HCT116 (cell line): ENCODE data around the gene NOL4L. TPM values are rescaled to one million over a fixed set of nuclear protein-coding genes. Genes with fewer than 3 reads are reported as not detected.

Experiments used
- ATAC-seq: fragments of 200-7000 bp; cut with Tn5 transposase; 2 replicates; pipeline ENCODE4 v1.9.1; 2020; ENCODE audit warnings: mild to moderate bottlenecking, moderate library complexity
- BruUV-seq: library from RNA; stranded (reverse); fragments of 400-500 nt; replicated peaks from 2 replicates; lab custom pipeline; 2021; lab: Mats Ljungman, UMichigan
- CTCF ChIA-PET: fragments of 300-600 bp; sonication (Branson Sonifier 250); formaldehyde crosslinking; loops from one replicate; lab custom pipeline; 2021; ENCODE audit warnings: antibody characterized with exemption; lab: Charles Lee
- POLR2A ChIA-PET: fragments of 300-600, 350-600 bp; sonication (Branson Sonifier 250); formaldehyde crosslinking; loops from one replicate; lab custom pipeline; 2021; ENCODE audit warnings: antibody characterized with exemption; lab: Charles Lee
- RAD21 ChIA-PET, 2 experiments: fragments of 300-600 bp; sonication (Branson Sonifier 250); formaldehyde crosslinking; loops; one replicate each; lab custom pipeline; 2023; ENCODE audit warnings: low total read pairs in 2 of 2; ENCODE audit not compliant: uncharacterized antibody in 2 of 2, unreplicated experiment in 2 of 2, low non-redundant PET in 1 of 2; lab: Charles Lee
- DNase-seq: peaks from one replicate; pipeline ENCODE4 v3.0.0-alpha.2; 2010; ENCODE audit warnings: low read depth, low spot score
- H2AFZ ChIP-seq: fragments of 200-600 bp; shearing (Covaris generic), sonication (generic); 2 replicates; pipeline ENCODE4 v1.6.1; 2017; ENCODE audit warnings: low read depth, mixed run types, mixed read lengths, antibody characterized with exemption, low read length; ENCODE audit not compliant: poor library complexity, severe bottlenecking
- H3K27ac ChIP-seq: 2 replicates; pipeline ENCODE4 v1.5.1; 2012; ENCODE audit warnings: low read depth, low read length
- H3K27me3 ChIP-seq: fragments of 200-600 bp; sonication (generic); 2 replicates; pipeline ENCODE4 v1.6.1; 2016; ENCODE audit warnings: mixed run types, low read length, mixed read lengths; ENCODE audit not compliant: insufficient read depth
- H3K36me3 ChIP-seq, 2 experiments: fragments of 200-500 bp in 1 of 2; fragments of 200-600 bp in 1 of 2; sonication (Bioruptor generic) in 1 of 2; sonication (generic) in 1 of 2; 2 replicates each; pipeline versions ENCODE4 v1.5.1 to v1.6.1; 2014 to 2016; ENCODE audit warnings: low read length in 2 of 2, inconsistent platforms in 1 of 2, mixed read lengths in 1 of 2, mixed run types in 1 of 2; ENCODE audit not compliant: insufficient read depth in 2 of 2, control insufficient read depth in 1 of 2
- H3K4me1 ChIP-seq, 2 experiments: fragments of 200-600 bp in 1 of 2; sonication (generic) in 1 of 2; 2 replicates each; pipeline versions ENCODE4 v1.5.1 to v1.6.1; 2012 to 2017; ENCODE audit warnings: low read length in 2 of 2, inconsistent platforms in 1 of 2, mild to moderate bottlenecking in 1 of 2, mixed read lengths in 1 of 2, mixed run types in 1 of 2, moderate library complexity in 1 of 2; ENCODE audit not compliant: insufficient read depth in 2 of 2, control insufficient read depth in 1 of 2
- H3K4me2 ChIP-seq: fragments of 200-600 bp; sonication (generic); 2 replicates; pipeline ENCODE4 v1.6.1; 2017; ENCODE audit warnings: mixed run types, low read length, mixed read lengths
- H3K4me3 ChIP-seq, 2 experiments: fragments of 200-600 bp in 1 of 2; sonication (generic) in 1 of 2; replicated peaks in 1 of 2; 2 replicates each; pipeline ENCODE4 v1.5.1; 2011 to 2016; ENCODE audit warnings: low read length in 2 of 2, control low read depth in 1 of 2, low read depth in 1 of 2, mild to moderate bottlenecking in 1 of 2, mixed read lengths in 1 of 2, mixed run types in 1 of 2
- H3K79me2 ChIP-seq: fragments of 200-600 bp; sonication (generic); 2 replicates; pipeline ENCODE4 v1.6.1; 2017; ENCODE audit warnings: mild to moderate bottlenecking, mixed run types, low read length, moderate library complexity, mixed read lengths; ENCODE audit not compliant: insufficient read depth
- H3K9ac ChIP-seq: fragments of 200-600 bp; sonication (generic); 2 replicates; pipeline ENCODE4 v1.6.1; 2016; ENCODE audit warnings: low read length, mixed read lengths
- H3K9me2 ChIP-seq: fragments of 200-600 bp; sonication (generic), shearing (Covaris generic); 2 replicates; pipeline ENCODE4 v1.6.1; 2017; ENCODE audit warnings: mixed run types, mild to moderate bottlenecking, moderate library complexity; ENCODE audit not compliant: insufficient read depth
- H3K9me3 ChIP-seq, 2 experiments: fragments of 200-500 bp in 1 of 2; fragments of 200-600 bp in 1 of 2; sonication (Bioruptor generic) in 1 of 2; sonication (generic) in 1 of 2; 2 replicates each; pipeline ENCODE4 v1.6.1; 2014 to 2017; ENCODE audit warnings: low read length in 2 of 2, mixed read lengths in 2 of 2, inconsistent platforms in 1 of 2, low read depth in 1 of 2, mild to moderate bottlenecking in 1 of 2, mixed run types in 1 of 2, moderate library complexity in 1 of 2; ENCODE audit not compliant: control insufficient read depth in 1 of 2, insufficient read depth in 1 of 2
- H4K20me1 ChIP-seq: fragments of 200-600 bp; sonication (generic), shearing (Covaris generic); 2 replicates; pipeline ENCODE4 v1.6.1; 2017; ENCODE audit warnings: mixed run types, mild to moderate bottlenecking, moderate library complexity; ENCODE audit not compliant: insufficient read depth
- EZH2 ChIP-seq: fragments of 200-600 bp; sonication (generic); IDR thresholded peaks from 2 replicates; pipeline ENCODE4 v1.6.1; 2017; ENCODE audit warnings: antibody characterized with exemption, mixed run types
- FOSL1 ChIP-seq: IDR thresholded peaks from 2 replicates; pipeline ENCODE4 v1.6.1; 2012; ENCODE audit warnings: low read depth
- RAD21 ChIP-seq: IDR thresholded peaks from 2 replicates; pipeline ENCODE4 v1.6.1; 2012; ENCODE audit warnings: low read depth, mild to moderate bottlenecking
- SP1 ChIP-seq: IDR thresholded peaks from 2 replicates; pipeline ENCODE4 v1.6.1; 2012; ENCODE audit warnings: low read depth
- TCF7L2 ChIP-seq: IDR thresholded peaks from 2 replicates; pipeline ENCODE4 v1.7.0; 2011; ENCODE audit warnings: borderline replicate concordance, inconsistent platforms; ENCODE audit not compliant: insufficient read depth, insufficient read length; ENCODE audit errors: extremely low read depth
- intact Hi-C: fragments of 100-400 bp; cut with micrococcal nuclease; formaldehyde crosslinking; loops from 2 replicates; pipeline ENCODE4 v1.10.0; 2022
- total RNA-seq: library from RNA; stranded (reverse); gene quantifications from one replicate; pipeline ENCODE4 v1.2.1, GENCODE V29; 2021; ENCODE audit not compliant: unreplicated experiment
- TF ChIP-seq, protein P1 (sequence below): IDR thresholded peaks from 2 replicates; pipeline ENCODE4 v1.6.1; 2011; ENCODE audit warnings: mild to moderate bottlenecking, low read length, moderate library complexity; ENCODE audit not compliant: insufficient replicate concordance; ENCODE audit errors: extremely low read depth
- TF ChIP-seq, protein P2 (sequence below): IDR thresholded peaks from 2 replicates; pipeline ENCODE4 v1.6.1; 2012

Gene NOL4L
- total RNA-seq, 1 experiment from 2014 or later, result 5.9 TPM

DNA sequence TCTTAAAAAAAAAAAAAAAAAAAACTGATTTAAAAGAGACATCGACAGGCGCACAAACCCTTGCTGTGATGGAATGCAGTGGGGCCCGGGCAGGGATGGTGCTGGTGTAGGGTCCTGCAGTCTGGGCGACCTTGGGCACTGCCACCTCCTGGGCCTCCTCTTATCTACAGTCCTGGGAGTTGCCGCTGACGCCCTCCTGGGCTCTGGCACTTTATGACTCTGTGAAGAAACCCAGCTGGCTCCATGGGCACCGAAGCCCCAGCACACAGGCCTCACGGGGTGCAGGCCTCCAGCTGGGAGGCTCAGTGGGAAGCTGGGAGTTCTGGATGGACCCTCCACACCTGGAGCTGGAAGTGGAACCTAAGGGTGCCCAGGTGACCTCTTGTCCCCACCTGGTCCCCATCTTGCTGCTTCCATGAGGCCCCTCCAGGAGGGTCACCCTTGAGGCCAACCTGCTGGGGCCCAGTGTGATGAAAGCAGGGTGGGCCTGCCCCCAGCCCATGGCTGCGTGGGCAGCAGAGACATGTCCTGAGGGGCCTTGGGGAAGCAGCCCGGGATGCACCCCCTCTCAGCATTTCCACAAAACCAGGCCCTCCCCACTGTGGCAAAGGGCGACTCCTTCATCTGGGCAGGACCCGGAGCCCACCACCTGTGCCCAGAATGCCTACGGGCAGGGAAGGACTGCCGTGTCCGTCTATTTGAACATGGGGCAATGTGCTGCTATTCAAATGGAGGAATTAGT lies 122.1 kb downstream of the NOL4L start:
- POLR2A ChIA-PET, result no interaction called here
- H3K4me3 ChIP-seq, result no peak overlapping the region
- H3K4me2 ChIP-seq, result no peak overlapping the region
- no peaks in the 10 kb centered on the region for H3K9me3 ChIP-seq
- no peaks in the 10 kb centered on the region for H4K20me1 ChIP-seq
- no peak for TF ChIP-seq SP1
- TF ChIP-seq, protein P1, sequence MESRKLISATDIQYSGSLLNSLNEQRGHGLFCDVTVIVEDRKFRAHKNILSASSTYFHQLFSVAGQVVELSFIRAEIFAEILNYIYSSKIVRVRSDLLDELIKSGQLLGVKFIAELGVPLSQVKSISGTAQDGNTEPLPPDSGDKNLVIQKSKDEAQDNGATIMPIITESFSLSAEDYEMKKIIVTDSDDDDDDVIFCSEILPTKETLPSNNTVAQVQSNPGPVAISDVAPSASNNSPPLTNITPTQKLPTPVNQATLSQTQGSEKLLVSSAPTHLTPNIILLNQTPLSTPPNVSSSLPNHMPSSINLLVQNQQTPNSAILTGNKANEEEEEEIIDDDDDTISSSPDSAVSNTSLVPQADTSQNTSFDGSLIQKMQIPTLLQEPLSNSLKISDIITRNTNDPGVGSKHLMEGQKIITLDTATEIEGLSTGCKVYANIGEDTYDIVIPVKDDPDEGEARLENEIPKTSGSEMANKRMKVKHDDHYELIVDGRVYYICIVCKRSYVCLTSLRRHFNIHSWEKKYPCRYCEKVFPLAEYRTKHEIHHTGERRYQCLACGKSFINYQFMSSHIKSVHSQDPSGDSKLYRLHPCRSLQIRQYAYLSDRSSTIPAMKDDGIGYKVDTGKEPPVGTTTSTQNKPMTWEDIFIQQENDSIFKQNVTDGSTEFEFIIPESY, result no peak
- TF ChIP-seq FOSL1, result no peak
- TF ChIP-seq, protein P2, sequence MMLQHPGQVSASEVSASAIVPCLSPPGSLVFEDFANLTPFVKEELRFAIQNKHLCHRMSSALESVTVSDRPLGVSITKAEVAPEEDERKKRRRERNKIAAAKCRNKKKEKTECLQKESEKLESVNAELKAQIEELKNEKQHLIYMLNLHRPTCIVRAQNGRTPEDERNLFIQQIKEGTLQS, result no peak
- no peak for TF ChIP-seq RAD21
- no peak for TF ChIP-seq TCF7L2
- no peak for TF ChIP-seq EZH2
- H3K79me2 ChIP-seq, result no peaks in the 10 kb centered on the region
- DNase-seq (no peak), ATAC-seq (no peak)
- no peaks in the 10 kb centered on the region for H3K27me3 ChIP-seq
- intact Hi-C loops, result no loop called here
- no TSS peak for BruUV-seq
- RAD21 ChIA-PET, result interaction anchor here (0.7 kb wide), 2 partner anchors 209 to 240 kb away, joined by 3 to 6 read pairs; no protein-coding TSS in a partner anchor
- H3K4me1 ChIP-seq, result no peaks in the 10 kb centered on the region
- no peaks in the 10 kb centered on the region for H3K36me3 ChIP-seq
- H3K9ac ChIP-seq, result no peak overlapping the region
- no peak overlapping the region for H2AFZ ChIP-seq
- CTCF ChIA-PET, result no interaction called here
- no peaks in the 10 kb centered on the region for H3K9me2 ChIP-seq
- no peak overlapping the region for H3K27ac ChIP-seq
